Measurements from ENCODE around the gene AP3S2.
"Not testable (repeated sequence)": the region's sequence is repeated elsewhere in the genome, so short reads cannot be mapped to it uniquely, and the experiment has no call there.

AP3S2 gene

DNA sequence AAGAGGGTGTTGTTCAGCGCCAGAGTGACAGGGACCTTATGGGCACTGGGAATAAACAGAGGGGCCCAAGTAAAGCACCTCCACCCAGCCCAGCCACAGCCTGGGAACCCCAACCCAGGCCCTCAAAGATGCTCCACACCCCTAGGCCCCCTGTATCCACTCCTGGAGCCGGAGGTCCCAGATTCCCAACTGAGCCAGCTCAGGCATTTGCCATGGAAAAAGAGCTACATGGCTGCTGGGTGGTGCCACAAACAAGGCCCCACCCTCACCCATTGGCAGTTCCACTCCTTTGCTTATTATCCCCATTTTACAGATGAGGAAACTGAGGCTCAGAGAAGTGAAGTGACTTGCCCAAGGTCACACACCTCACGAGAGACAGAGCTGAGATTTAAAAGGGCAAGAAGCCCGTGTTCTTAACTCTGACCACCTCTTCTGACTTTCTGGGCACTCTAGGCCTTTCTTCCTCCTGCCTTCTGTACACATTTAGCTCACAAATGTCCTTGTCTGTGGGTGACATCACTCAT lies 96.1 kb downstream of the AP3S2 start:
- no peak for DNase-seq

DNA sequence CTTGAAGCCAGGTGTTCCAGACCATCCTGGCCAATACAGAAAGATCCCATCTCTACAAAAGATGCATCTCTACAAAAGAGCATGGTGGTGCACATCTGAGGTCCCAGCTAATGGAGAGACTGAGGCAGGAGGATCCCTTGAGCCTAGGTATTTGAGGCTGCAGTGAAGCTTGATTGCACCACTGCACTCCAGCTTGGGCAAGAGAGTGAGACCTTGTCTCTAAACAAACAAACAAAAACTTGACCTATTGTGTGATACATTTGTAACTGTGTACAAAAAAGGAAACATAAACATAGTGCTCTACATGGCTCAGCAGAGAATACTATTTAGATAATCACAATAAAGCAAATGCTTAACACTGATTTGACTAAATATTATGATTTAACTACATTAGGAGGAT lies 97.8 kb downstream of the AP3S2 start:
- DNase-seq: no peak

DNA sequence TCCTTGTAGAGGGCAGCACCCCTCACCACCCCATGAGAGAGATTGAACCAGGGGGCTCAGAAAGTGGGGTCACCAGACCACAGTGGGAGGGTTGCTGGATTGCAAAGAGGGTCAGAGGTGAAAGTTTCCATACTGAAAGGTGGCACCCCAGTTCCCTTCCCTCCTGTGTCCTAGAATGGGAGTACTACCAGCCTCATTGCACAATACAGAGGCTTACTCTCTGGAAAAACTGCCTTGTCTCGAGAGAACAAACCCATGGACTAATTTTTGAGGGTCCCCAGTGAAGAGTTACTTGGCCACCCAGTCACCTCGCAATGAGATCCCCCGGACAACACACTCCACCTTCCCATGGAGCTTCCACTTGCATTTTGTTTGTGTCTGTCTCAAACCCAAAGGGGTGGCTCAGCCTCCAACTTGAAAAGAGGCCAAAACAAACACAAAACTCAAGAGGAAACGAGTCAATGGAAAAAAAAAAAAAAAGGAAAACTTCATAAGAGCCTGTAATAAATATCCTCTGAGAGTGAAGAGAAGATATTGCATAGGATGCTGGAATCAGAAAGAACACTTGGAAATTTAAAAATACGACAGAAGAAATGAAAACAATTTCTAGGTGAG lies 99.1 kb downstream of the AP3S2 start:
- DNase-seq: no peak

DNA sequence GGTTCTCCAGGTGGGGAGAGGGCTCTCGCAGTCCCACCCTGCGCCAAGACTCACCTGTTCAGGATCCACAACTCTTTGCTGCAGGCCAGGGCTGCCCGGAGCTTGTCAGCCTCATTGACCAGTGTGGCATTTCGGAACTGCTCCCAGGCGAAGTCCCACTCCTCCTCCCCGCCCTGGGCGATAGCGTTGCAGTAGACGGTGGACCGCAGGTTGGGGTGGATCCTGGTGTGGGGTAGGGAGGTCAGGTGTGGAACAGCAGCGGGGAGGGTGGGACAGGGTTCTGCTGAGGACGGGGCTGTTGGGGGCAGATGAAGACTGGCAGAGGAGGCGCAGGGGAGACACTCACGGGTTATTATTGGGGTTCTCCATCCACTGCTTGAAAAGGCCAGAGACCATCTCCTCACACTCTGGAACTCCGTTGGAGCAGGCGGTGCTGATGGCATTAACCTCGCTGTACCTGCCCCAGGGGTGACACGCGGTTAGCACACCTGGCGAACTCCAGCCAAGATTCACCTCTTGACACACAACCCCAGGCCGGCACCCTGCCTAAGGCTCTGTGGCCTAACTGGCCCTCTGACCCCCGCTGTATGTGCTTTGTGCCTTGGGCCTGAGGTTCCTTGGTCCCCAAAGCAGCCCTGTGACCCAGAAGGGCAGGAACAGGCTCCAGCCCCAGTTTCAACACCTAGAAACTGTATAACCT lies 101.5 kb downstream of the AP3S2 start:
- DNase-seq: no peak

DNA sequence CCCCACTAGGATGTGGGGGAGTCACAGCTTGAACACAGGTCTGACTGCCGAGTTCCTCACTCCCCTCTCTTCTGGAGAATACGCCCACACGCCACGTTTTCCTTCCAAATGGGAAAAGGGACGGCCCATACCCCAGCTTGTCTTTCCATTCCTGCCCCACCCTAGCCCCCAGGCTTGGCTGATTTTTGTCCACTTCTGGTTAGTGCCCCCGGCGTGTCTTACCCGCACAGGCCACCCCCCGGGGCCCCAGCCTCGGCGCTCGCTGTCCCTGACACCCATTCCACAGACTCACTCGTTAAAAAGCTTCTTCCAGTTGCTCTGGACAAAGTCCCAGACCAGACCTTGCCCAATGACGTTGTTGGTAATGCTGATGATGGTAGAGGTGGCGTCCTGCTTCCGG lies 103.1 kb downstream of the AP3S2 start:
- DNase-seq: no peak

DNA sequence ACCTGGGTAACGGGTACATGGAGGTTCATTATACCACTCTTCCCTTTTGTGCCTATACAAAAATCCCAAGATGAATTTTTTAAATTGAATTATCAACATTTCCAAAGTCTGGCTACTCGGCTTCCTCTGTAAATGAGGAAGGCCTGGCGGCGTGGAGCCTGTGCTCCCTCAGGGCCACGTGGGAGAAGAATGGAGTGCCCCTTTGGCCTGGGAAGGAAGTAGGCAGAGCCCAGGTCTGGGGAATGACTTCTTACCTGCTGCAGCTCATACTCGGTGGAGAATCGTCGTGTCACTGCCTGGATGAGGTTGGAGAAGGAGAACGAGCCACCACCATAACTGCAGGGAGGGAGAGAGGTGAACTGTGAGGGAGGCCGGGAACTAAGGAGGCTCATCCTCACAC lies 103.6 kb downstream of the AP3S2 start:
- no peak for DNase-seq

DNA sequence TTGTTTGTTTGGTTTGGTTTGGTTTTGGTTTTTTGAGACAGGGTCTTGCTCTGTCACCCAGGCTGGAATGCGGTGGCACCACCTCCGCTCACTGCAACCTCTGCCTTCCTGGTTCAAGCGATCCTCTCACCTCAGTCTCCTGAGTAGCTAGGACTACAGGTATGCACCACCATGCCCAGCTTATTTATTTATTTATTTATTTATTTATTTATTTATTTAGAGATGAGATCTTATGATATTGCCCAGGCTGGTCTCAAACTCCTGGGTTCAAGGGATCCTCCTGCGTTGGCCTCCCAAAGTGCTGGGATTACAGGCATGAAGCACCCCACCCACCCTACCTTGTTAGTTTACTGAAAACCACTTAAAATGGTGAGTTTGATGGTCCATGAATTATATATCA lies 105.2 kb downstream of the AP3S2 start:
- DNase-seq: not testable (repeated sequence)

DNA sequence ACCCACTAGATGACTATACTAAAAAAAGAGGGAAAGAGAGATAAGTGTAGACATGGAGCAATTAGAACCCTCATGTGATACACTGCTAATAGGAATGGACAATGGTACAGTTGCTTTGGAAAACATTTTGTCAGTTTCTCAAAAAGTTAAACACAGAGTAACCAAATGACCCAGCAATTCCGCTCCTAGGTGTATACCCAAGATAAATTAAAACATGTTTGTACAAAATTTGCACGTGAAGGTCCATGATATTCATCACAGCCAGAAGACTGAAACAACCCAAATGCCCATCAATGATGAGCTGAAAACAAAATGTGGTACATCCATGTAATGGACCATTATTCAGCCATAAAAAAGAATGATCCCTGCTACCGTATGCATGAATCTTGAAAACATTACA lies 105.8 kb downstream of the AP3S2 start:
- no peak for DNase-seq

DNA sequence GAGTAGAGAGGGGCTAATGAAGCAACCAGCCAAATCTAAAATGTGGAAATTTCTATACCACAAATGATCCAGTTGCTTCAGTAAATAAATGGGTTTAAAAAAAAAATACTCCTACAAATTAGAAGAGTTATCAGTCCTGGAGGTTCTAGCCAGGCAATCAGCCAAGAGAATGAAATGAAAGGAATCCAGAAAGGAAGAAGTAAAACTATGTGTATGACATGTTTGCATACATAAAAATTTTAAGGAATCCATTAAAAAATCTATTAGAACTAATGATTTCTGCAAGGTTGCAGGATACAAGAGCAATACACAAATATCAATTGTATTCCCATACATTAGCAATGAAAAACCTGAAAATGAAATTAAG lies 108.0 kb downstream of the AP3S2 start:
- no peak for DNase-seq

DNA sequence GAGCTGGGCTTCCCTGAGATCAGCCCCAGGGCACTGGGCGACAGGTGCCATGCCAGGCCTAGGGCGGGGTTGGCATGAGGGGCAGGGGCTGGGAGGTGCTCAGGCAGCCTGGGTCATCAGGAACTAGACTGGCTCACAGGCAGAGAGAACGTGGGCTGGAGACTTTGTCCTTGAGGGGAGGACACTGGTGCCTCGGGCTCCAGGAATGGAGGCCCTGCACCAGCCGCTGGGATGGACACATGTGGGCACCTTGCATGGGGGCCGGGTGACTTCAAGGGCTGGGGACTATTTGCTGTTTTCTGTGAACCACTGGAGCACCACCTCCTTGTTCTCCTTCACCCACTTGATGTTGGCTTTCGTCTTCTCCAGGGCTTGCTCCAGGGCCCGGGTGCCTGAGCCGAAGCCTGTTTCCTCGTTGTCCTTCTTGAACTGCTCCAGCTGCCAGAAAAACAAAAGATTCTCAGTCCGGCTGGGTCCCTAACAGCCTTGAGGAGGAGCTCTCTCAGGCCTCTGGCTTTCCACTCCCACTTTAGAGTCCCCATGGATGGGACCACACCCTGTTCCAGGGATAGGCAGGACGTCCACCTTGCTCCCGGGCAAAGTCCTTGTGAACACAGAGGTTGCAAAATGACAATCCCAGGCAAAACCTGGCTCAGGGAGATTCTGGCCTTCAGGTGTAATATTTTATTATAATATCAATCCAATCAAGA lies 108.6 kb downstream of the AP3S2 start:
- DNase-seq: no peak

DNA sequence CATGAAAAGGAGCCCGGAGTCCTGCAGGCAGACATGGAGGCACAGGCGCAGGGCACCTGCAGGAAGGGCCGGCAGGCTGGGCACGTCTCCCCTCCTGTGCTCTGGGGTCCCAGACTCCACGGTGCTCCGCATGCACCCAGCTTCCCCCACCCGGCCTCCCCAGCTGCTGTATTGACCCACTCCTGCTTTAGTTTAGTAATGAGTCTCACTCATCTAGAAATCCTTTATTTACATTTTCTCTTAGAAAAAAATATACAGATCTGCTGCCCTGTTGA lies 109.2 kb downstream of the AP3S2 start:
- no peak for DNase-seq

DNA sequence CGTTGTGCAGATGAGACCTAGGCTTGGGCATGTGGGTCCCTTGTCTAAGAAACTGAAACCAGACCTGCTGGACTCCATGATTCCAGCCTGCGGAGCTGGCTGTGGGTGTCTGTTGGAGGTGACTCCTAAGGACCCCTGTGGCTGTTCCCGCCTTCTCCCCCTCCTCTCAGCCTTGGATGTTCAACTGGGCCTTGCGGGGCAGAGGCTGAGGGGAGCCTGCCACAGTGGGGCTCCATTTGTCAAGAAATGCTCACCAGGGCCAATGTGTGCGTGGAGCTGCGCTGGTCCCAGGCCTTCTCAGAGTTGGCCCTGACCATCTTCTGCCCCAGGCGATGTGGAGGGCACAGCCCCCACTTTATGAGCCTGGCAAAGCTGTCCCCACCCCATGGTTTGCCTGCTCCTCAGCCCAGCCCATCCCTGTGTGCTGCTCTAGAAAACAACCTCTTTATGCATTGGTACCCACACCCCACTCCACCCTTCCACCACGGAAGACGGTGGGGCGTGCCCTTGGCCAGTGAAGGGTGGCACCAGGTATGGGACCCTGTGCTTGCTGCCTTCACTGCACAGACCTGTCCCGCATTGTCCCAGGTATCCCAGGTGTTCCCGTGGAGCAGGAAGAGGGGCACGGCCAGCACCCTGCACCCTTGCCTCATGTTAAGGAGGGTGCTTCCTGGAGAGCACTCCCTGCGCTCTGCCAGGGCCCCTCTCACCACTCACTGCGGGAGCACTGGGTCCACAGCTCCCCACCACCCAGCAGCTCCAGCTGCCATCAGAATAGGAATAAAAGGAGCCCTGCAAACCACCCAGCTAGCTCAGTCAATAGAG lies 109.7 kb downstream of the AP3S2 start:
- no peak for DNase-seq

DNA sequence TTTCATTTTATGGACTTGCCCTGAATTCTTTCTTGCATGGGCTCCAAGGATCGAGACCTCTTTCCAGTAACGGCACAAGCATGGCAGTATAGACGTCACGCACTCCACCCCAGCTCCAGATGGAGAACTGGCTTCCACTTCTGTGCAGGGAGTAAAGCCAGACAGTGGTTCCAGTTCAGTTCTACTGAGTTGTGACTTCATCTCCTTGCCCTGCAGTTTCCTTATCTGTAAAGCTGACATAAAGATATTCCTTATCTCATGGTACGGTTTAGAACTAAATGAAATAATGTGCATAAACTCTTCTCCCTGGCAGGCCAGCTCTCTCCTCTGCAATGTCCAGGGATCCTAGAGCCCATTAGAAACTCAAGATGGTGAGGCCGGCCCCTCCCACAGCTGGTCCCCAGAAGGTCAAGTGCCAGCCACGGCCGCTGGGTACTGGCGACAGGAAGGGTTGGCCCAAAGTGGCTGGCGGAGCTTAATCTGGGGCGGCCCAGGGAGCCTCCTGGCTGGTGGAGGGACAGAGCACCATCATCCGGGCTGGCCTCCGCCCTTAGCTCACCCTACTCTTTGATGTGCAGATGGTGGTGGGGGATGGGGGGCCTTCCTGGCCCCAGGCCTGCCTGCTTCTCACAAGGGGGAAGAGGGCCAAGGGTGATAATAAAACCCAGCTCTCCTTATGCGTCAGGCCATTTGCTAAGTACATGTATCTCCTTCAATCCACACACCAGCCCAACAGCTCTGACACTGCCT lies 110.5 kb downstream of the AP3S2 start:
- DNase-seq: no peak

DNA sequence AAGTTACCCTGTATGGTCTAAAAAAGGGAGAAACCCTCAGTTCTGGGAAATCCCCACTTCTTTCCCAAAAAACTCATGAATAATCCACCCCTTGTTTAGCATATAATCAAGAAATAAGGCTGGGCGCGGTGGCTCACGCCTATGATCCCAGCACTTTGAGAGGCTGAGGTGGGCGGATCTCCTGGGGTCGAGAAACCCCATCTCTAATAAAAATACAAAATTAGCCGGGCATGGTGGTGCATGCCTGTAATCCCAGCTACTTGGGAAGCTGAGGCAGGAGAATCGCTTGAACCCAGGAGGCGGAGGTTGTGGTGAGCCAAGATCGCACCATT lies 111.2 kb downstream of the AP3S2 start:
- not testable (repeated sequence) for DNase-seq

DNA sequence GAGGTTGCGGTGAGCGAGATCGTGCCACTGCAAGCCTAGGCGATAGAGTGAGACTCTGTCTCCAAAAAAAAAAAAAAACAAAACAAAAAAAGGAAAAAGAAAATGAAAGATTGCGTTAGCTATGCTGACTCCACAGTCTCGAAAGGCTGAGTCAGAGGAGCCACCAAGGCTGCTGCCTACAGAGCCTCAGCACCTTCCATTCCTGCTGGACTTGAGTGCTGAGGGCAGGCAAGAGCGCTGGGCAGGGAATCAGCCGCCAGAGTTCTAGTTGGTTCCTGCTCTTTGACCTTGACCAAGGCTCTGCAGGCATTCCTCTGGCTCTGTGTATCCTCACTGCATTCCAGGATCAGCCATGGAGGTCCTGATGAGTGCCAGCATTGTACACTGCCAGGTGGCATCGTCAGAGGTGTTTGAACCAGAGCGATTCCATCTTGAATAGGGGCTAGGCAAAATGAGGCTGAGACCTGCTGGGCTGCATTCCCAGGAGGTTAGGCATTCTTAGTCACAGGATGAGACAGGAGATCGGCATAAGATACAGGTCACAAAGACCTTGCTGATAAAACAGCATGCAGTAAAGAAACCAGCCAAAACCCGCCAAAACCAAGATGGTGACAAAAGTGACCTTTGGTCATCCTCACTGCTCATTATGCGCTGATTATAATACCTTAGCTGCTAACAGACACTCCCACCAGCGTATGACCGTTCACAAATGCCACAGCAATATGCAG lies 111.7 kb downstream of the AP3S2 start:
- peak; percentile 24 for DNase-seq

DNA sequence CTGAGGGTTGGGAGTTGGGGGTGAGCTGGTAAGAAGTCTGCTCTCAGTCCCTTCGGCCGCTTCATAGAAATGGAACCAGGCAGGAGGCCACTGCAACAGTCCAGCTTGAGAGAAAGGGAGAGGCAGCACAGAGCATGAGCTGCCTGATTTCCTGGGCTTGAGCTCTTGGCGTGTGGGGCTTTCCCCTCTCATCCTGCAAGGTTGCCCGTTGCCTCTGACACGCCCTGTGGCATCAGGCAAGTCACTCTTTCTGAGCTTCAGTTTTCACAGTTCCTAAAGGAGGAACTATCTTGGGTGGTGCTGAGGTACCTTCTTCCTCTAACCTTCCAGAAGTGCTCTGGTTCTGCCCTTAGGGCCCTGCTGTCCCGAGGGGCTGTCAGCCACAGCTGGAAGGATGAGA lies 112.7 kb downstream of the AP3S2 start:
- DNase-seq: no peak

DNA sequence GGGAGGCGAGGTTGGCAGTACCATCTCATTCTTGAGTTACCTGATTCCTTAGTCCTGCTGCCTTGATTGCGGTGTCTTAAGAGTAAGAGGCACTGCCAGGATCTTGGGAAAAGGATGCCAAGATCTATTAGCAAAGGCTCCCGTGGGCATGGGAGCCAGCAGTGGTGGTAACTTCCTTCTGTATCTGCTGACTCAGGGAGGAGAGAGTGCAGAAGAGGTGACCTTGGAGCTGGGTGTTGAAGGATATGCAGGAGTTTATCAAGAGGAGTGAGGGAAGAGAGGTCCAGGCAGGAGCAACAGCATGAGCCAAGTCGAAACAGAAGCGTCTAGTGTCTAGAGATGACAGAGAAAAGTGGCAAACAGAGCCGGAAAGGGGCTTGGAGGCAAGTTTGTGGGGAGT lies 113.2 kb downstream of the AP3S2 start:
- no peak for DNase-seq

Data from kidney glomerular epithelial cell (primary cell).